Endometrium (tissue), 2 donors: ENCODE data around the gene ANKRD10.
A peak's percentile ranks its signal among the peaks of the same experiment; 100 is the strongest.

Experiments
- FAIRE-seq: peaks from 2 replicates; lab custom pipeline; 2012; peaks lifted over from hg19 to GRCh38; lab: Jason Lieb, UNC
- donor health status: control.
- donor health status: control.

The ANKRD10 gene

GRCh38 chr13:110885966-110886869 is 28.7 kb downstream of the ANKRD10 start:
- no peak for FAIRE-seq

DNA sequence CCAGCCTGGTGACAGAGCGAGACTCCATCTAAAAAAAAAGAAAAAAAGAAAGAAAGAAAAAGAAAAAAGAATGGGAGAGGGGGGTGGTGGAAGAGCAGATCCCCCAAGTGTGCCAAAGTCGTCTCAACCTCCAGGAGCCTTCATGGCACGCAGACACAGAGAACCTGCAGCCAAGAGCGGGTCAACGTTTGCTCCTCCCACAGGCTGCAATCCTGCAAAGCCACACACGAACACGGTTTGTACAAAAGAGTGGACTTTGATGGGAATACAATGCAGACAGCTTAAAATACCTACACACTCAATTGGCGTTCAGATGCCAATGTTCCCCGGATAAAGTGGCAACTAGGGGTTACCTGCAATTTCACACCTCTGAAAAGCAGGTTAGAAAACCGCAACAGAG is 29.4 kb downstream of the ANKRD10 start:
- FAIRE-seq = no peak

DNA sequence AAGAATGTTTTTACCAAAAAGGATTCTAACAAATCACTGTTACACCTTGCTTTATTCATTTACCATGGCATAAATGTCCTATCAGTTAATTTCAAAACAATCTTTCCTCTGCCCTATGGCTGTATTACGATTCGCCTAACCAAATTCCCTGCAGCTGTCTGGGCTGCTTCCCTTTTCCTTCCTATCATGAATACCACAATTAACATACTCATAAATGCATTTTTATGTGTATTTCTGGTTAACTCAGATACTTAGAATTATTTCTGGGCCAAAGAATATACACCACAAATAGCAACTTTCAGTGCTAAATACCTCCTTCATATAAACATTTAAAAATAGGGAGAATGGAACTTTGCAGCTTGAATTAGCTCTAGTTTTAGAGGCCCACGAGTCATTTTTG is 30.4 kb downstream of the ANKRD10 start:
- no peak for FAIRE-seq

- FAIRE-seq = no peak
Observed at GRCh38 chr13:110883542-110883941, 31.3 kb downstream of the ANKRD10 start.

DNA sequence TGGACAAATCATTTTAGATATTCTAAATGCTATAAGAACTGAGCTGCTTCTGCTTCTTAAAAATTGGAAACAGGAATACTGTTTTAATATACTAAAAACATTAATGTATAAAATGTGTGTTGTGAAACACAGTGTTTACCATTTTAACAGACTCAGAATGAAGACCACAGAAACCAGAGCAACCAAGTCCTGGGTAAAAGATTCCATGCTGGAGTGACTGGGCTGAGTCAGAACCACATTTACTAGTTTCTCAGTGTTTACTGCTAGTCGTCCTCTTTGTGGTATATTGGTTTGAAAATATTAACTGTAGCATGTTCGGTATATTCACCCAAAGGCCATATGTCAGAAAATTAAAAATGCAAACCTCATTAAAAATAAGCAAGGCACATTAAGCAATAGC is 31.9 kb downstream of the ANKRD10 start:
- FAIRE-seq = no peak

GRCh38 chr13:110881839-110882627 is 32.8 kb downstream of the ANKRD10 start:
- FAIRE-seq = no peak

GRCh38 chr13:110880627-110881026 is 34.2 kb downstream of the ANKRD10 start:
- FAIRE-seq = no peak

DNA sequence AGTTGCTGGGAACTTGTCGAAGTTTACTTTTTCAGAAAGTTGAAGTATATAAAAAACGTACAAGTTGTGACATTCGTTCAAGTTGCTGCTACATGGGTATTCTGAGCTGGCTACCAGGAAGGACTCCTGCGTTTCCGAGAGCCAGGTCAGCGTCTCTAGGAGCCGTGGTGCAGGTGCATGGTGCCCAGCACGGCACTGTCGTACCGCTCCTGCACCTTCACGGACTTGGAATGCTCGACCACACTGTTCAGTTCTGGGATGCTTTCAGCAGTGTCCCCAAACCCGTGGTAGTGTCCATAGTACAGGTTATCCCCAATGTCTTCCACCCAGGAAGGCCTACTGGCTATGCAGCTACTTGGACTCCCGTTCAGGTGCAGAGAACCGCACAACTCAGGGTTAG is 35.4 kb downstream of the ANKRD10 start:
- FAIRE-seq = no peak

DNA sequence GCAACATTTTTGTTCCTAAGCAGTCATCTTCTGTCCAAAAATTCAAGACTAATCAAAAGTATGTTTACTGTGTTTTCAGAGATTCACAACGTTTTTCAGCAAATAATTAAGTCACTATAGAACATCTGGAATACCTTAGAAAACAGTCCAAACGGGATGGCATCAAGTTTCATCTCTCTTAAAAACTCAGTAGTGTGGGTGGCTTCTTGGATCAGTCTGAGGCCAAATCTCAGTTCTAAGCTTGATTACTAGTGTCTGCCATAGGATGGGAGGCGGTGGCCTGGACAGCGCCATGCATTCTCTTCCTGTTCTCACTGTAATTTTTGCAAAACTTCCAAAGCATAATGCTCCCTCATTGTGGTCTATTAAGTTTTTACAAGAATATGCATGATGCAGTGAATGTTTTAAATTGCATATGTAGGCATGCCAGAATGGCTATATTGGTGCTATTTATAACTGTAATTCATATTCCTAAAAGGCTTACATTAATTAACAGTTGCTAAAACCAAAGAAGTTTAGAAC is 37.1 kb downstream of the ANKRD10 start:
- no peak for FAIRE-seq

DNA sequence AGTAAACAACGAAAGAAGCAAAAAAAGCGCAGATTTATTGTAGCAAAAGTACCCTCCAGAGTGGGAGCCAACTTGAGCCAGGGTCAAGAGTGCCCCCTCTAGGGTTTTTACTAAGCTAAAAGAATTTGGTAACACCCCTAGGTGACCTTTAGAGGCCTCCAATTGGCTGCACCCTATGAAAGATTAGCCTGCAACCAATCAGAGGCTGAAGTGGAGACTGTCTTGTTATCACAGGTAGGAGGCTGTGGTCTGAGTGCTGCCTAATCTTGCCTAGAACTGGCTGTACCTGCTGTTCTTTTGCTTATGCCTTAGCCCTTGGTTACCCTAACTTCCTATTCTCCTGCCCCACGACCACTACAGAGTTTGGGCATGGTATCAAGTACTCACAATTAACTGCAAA is 38.3 kb downstream of the ANKRD10 start:
- no peak for FAIRE-seq

DNA sequence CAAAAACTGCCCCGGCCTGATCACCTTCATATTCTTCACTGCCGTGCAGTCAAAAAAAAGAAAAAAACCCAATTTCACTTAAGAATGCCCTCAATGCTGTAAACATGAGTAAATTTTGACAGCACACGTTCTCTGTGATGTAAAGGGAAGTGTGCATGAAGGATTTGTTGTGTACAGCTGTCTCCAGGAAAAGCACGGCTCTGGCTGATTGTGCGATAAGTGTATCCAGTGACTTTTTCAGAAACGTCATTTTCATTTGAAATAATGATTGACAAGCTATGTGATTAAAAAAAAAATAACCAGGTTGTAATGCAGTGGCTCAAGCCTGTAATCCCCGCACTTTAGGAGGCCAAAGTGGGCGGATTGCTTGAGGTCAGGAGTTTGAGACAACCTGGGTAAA is 39.6 kb downstream of the ANKRD10 start:
- FAIRE-seq = no peak

- FAIRE-seq = no peak
Observed at GRCh38 chr13:110874508-110874960, 40.3 kb downstream of the ANKRD10 start.

DNA sequence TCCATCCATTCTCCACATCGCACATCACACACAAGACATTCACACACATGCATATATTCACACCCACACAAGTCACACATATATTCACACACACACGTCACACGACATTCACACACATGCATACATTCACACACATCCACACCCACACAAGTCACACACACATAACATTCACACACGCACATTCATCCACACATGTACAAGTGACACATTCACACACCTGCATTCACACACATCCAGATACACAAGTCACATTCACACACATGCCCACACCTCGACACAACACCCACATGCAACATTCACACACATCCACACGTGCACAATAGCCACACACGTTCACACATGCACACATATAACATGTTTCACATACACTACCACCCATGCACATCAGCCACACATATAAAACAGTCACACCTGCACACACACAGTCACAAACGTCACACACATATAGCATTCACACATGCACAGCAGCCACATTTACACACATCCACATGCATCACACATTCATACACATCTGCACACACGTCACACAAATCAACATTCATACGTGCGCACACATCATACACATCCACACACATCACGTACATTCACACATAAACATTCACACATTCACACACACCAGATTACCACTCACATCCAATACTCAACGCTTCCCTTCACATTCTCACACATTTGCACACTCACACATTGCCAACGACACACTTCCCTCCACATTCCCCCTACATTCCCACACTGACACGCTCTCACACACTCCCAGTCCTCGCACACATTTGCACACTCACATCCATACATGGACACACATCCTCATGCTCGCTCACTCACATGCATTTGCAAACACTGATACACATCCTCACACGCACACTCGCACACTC is 41.0 kb downstream of the ANKRD10 start:
- FAIRE-seq = no peak

DNA sequence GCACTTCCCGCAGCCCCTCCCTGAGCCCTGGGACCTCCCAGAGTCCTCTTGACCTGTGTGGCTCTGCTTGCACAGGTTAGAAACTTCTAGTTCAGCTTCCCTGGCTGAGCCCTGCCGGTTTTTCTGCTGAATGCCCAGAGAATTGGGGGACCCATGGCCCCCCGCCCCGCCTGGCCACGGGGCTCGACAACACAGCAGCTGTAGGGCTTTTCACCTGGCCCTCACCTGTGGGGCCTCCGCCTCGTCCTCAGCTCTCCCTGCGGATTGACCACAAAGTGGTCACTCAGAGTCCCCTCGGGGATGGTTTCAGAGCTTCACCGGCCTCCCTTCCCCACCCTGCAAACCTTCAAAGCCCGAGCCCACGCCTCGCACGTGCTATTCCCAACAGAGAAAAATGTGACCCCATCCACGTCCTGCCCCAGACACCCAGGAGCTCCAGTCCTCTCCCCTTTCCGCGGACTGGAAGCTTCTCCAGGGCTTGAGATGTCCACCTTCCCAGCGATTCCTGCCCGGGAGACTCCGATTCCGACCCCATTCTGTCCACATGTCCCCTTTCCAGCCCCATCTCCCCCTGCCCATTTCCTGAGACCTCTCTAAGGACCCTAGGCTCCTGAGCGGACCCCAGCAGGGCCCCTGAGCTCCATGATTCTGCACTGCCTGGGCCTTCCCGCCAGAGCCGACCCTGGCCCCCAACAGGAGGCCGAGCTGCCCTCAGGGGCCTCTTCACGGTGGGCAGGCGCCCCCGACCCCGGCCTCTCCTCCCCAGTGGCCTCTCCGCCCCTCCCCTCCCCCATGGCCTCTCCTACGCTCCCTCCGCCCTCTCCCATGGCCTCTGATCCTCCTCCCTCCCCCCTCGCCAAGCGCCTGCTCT is 41.9 kb downstream of the ANKRD10 start:
- FAIRE-seq = no peak

- no peak for FAIRE-seq
Observed at GRCh38 chr13:110872034-110872767, 42.7 kb downstream of the ANKRD10 start.

GRCh38 chr13:110869805-110870706 is 44.8 kb downstream of the ANKRD10 start:
- peak; percentile 55 for FAIRE-seq

- FAIRE-seq = no peak
Observed at GRCh38 chr13:110869231-110869804, 45.6 kb downstream of the ANKRD10 start.

DNA sequence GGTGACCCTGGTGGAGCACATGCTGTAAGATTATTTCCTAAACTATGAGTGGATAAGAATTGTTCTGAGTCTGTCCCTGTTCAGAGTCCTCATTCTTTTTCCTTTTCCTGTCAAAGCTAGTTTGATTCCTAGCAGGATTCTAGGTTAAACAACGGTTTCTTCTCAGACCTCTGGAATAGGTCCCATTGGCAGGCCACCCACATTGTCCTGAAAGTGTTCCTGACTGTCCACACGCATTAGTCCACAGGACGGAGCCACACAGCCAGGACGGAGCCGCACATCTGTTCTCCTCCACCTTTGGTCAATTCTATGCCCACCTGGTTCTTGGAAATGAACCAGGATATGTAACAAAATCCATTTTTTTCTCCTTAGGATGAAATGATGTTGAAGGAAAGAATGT is 46.1 kb downstream of the ANKRD10 start:
- no peak for FAIRE-seq

GRCh38 chr13:110867380-110867779 is 47.5 kb downstream of the ANKRD10 start:
- FAIRE-seq = no peak
